ENCODE data around the gene GABRR1.

DNA sequence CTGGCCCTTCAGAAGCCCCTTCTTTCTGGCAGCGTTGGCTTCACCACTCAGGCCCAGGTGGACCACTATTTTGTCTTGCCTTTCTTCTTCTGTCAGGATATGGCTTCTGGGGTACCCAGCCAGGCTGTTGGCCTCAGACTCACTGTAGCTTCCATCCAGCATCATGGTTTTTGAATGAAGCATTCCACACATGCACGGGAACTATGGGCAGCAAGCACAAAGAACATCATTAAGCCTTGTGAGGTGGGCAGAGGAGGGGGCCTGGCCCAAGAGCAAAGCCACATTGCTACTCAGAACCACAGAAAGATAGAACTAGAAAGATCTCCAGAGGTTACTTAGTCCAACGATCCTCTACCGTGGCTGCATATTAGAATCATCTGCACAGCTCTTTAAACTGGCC is 40.6 kb upstream of the GABRR1 start:
- no peak for TF ChIP-seq EZH2 (IDR thresholded peaks at IDR 0.05; ENCODE audit: insufficient read depth, poor library complexity, severe bottlenecking)
- no peak for TF ChIP-seq EZH2phosphoT487 (IDR thresholded peaks at IDR 0.05; ENCODE audit: insufficient read depth, low read depth)
